ENCODE measurements around the gene SLCO4A1. TPM values are rescaled to one million over a fixed set of nuclear protein-coding genes. Genes with fewer than 3 reads are reported as not detected.

SLCO4A1 gene
- total and polyA plus RNA-seq, 9 of the 15 experiments (the other 6 are each of a cell fraction or from before 2014, with no cell fraction given): 1.6 to 21.9 (median 12.8) TPM

GRCh38 chr20:62598761-62599194 lies 43.5 kb upstream of the SLCO4A1 start (continued):
- no peak for TF ChIP-seq AFF1 (IDR thresholded peaks at IDR 0.05; ENCODE audit: low read depth in 1 of 2, partially characterized antibody in 2 of 2)
- no peak for TF ChIP-seq FOXO4 (CRISPR knock-in tag; IDR thresholded peaks at IDR 0.05)
- TF ChIP-seq CBX8 (IDR thresholded peaks at IDR 0.05; ENCODE audit: borderline replicate concordance, extremely low read depth, low read depth, low read length, poor library complexity, severe bottlenecking): no peak
- TF ChIP-seq NR2C1 (IDR thresholded peaks at IDR 0.05): no peak
- TF ChIP-seq NR2C1 (tag; IDR thresholded peaks at IDR 0.05): no peak
- no peak for TF ChIP-seq ZNF707 (CRISPR knock-in tag; conservative IDR thresholded peaks at IDR 0.05)
- TF ChIP-seq ZNF3 (CRISPR knock-in tag; IDR thresholded peaks at IDR 0.05): no peak
- TF ChIP-seq TSC22D4 (tag; IDR thresholded peaks at IDR 0.05): no peak
- TF ChIP-seq MYNN (IDR thresholded peaks at IDR 0.05): peak; percentile 96
- no peak for TF ChIP-seq MYNN (CRISPR knock-in tag; IDR thresholded peaks at IDR 0.05)
- no peak for TF ChIP-seq CHD7 (IDR thresholded peaks at IDR 0.05; ENCODE audit: low read depth, low read length)

All from K562 (cell line).